H1 (cell line): ENCODE results near the gene C2orf80. TPM values are rescaled to one million over a fixed set of nuclear protein-coding genes. Genes with fewer than 3 reads are reported as not detected.

Source experiments
- CEBPB ChIP-seq: IDR thresholded peaks from 2 replicates; pipeline ENCODE4 v1.6.1; 2012; ENCODE audit warnings: low read depth, low read length
- CHD2 ChIP-seq: IDR thresholded peaks from 2 replicates; pipeline ENCODE4 v1.6.1; 2012; ENCODE audit warnings: low read length, improper control_type of control experiment
- CHD7 ChIP-seq: fragments of 300-600 bp; sonication (generic); IDR thresholded peaks from 2 replicates; pipeline ENCODE4 v1.7.1; 2012; ENCODE audit warnings: low read length, moderate library complexity, mild to moderate bottlenecking, inconsistent platforms; ENCODE audit not compliant: insufficient replicate concordance
- CTBP2 ChIP-seq: IDR thresholded peaks from 2 replicates; pipeline ENCODE4 v1.7.0; 2011; ENCODE audit warnings: borderline replicate concordance, mild to moderate bottlenecking, moderate library complexity, mixed read lengths, low read length; ENCODE audit not compliant: insufficient read depth, insufficient read length
- KDM1A ChIP-seq: fragments of 200-600, 300-600 bp; sonication (generic); IDR thresholded peaks from 2 replicates; pipeline ENCODE4 v1.7.1; 2016; ENCODE audit warnings: mild to moderate bottlenecking, low read length, borderline replicate concordance
- NANOG ChIP-seq: IDR thresholded peaks from 2 replicates; pipeline ENCODE4 v1.6.1; 2011; ENCODE audit warnings: low read length, low read depth, mild to moderate bottlenecking, inconsistent platforms; ENCODE audit not compliant: insufficient read depth, poor library complexity, severe bottlenecking
- NRF1 ChIP-seq: IDR thresholded peaks from 2 replicates; pipeline ENCODE4 v1.6.1; 2011; ENCODE audit warnings: mild to moderate bottlenecking, low read depth, low read length, improper control_type of control experiment
- POLR2AphosphoS5 ChIP-seq: IDR thresholded peaks from 2 replicates; pipeline ENCODE4 v1.6.1; 2011; ENCODE audit warnings: low read depth, low read length
- POU5F1 ChIP-seq: IDR thresholded peaks from 2 replicates; pipeline ENCODE4 v1.6.1; 2011; ENCODE audit warnings: low read depth, mild to moderate bottlenecking, low read length, moderate library complexity
- SIN3A ChIP-seq, 2 experiments: IDR thresholded peaks in 1 of 2; conservative IDR thresholded peaks in 1 of 2; 2 replicates each; pipeline ENCODE4 v1.6.1; 2011 to 2012; ENCODE audit warnings: low read length in 2 of 2, improper control_type of control experiment in 1 of 2, low read depth in 1 of 2, mild to moderate bottlenecking in 1 of 2
- SIX5 ChIP-seq: IDR thresholded peaks from 2 replicates; pipeline ENCODE4 v1.6.1; 2011; ENCODE audit warnings: mild to moderate bottlenecking, low read depth, low read length
- polyA plus RNA-seq, 7 experiments: library from polyadenylated mRNA; depleted of rRNA in 3 of 7; stranded (reverse) in 5 of 7; unstranded in 2 of 7; fragments of >200 nt in 5 of 7; fragments of 200-250 nt in 2 of 7; gene quantifications; 1 replicate in 5 of 7; 2 replicates in 1 of 7; 4 replicates in 1 of 7; pipeline versions ENCODE4 v1.2.1 to v1.2.3, GENCODE V29; 2011 to 2013; ENCODE audit warnings: missing spikeins in 2 of 7, mixed read lengths in 2 of 7
- total RNA-seq: library from RNA; stranded (reverse); fragmentation: NEBNext Ultra II Directional; extraction: Animal tissue kit (Norgen Biotek cat#: 25700); gene quantifications from 2 replicates; pipeline ENCODE4 v1.2.1, GENCODE V29; 2021

C2orf80 gene
- total and polyA plus RNA-seq, 2 of the 8 experiments (the other 6 are each of a cell fraction or from before 2014, with no cell fraction given) = 0.97 to 1.1 TPM

- no peak for TF ChIP-seq CHD7
- no peak for TF ChIP-seq CTBP2
- TF ChIP-seq KDM1A = no peak
- TF ChIP-seq CHD2 = no peak
- TF ChIP-seq NANOG = no peak
- TF ChIP-seq SIN3A (conservative IDR thresholded peaks at IDR 0.05 in 1 of 2, IDR thresholded peaks at IDR 0.05 in 1 of 2; ENCODE audit: low read depth in 1 of 2, low read length in 2 of 2) = no peak
- TF ChIP-seq SIX5 = no peak
- no peak for TF ChIP-seq NRF1
- no peak for TF ChIP-seq POLR2AphosphoS5
- no peak for TF ChIP-seq CEBPB
- TF ChIP-seq POU5F1 = no peak
These were observed 64.6 kb downstream of the C2orf80 start (continued) for GRCh38 chr2:208125251-208125650.
